Measurements from ENCODE around the gene SYT4. TPM values are rescaled to one million over a fixed set of nuclear protein-coding genes. Genes with fewer than 3 reads are reported as not detected.

Gene SYT4
- total and polyA plus RNA-seq, 2 of the 8 experiments (the other 6 are each of a cell fraction or from before 2014, with no cell fraction given): 2.4 to 10.2 TPM

DNA sequence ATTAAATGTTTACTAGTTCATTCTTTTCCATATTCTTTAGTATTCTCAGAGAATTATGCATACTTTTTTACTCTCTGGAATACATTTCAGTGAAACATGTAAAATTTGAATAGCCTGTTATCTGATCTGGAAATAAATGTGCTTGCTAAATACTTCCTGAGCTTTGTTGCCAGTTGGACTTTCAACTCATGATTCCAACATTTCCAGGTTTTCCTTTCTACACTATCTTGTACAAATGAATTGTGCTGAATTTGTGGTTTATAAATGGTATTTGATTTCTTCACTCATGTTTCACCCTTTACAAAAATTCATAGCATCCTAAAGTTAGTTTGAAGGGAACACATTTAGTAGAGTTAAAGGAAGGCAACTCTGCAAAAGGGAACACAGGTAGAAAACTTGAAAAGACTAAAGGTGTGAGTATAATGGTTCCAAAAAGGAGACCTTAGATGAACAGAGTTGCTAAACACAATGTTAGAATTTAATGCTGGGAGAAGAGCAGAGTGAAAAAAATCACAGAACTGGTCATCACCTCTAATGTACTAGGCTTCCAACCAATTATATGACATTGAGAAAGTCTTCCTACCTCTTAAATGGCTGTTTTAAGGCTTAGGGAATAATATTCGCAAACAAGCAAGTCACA is 28.6 kb downstream of the SYT4 start:
- POLR2A ChIA-PET (ENCODE audit: partially characterized antibody): no interaction called here
- Histone ChIP-seq H3K36me3 (ENCODE audit: control insufficient read depth in 2 of 4, insufficient read depth in 4 of 4, low read length in 3 of 4) (no peaks in the 10 kb centered on the region), H2AK5ac (ENCODE audit: low read depth, low read length) (no peak overlapping the region), H3K4ac (replicated peaks; ENCODE audit: insufficient read length, low read depth, low read length) (no peak overlapping the region), H3K18ac (ENCODE audit: extremely low read depth, low read length) (no peak overlapping the region), H3K56ac (replicated peaks; ENCODE audit: insufficient read length, low read depth, low read length) (no peak overlapping the region), H4K20me1 (replicated peaks in 1 of 2; ENCODE audit: control insufficient read depth in 1 of 2, insufficient read depth in 2 of 2, low read length in 2 of 2) (no peaks in the 10 kb centered on the region), H2BK120ac (replicated peaks; ENCODE audit: low read depth, low read length) (no peak overlapping the region), H4K5ac (ENCODE audit: insufficient read length, low read depth, low read length) (no peak overlapping the region), H3K27ac (ENCODE audit: low read depth, low read length) (no peak overlapping the region), H2BK12ac (ENCODE audit: low read depth, low read length) (no peak overlapping the region), H3K4me1 (replicated peaks in 1 of 4; ENCODE audit: control insufficient read depth in 3 of 4, insufficient read depth in 4 of 4, low read length in 3 of 4) (no peaks in the 10 kb centered on the region), H3K4me3 (ENCODE audit: extremely low read depth in 1 of 4, insufficient read depth in 2 of 4, low read depth in 3 of 4, low read length in 4 of 4) (no peak overlapping the region), H3K4me2 (ENCODE audit: insufficient read depth in 1 of 2, low read depth in 2 of 2, low read length in 2 of 2) (no peak overlapping the region), H3K79me2 (ENCODE audit: control insufficient read depth in 1 of 2, insufficient read depth in 2 of 2, low read length in 2 of 2) (no peaks in the 10 kb centered on the region), H3K23me2 (ENCODE audit: low read depth, low read length) (no peaks in the 10 kb centered on the region), H3K9ac (replicated peaks in 1 of 4; ENCODE audit: extremely low read depth in 1 of 4, low read depth in 3 of 4, low read length in 3 of 4) (no peak overlapping the region), H2BK20ac (ENCODE audit: low read length) (no peak overlapping the region), H3K23ac (ENCODE audit: insufficient read length) (no peak overlapping the region), H2BK5ac (ENCODE audit: low read depth, low read length) (no peak overlapping the region), H2BK15ac (ENCODE audit: low read length) (no peak overlapping the region), H3K9me3 (ENCODE audit: insufficient read depth in 2 of 2, low read depth in 1 of 2, low read length in 1 of 2) (no peaks in the 10 kb centered on the region), H4K8ac (ENCODE audit: extremely low read depth, insufficient read depth, low read length) (no peak overlapping the region), H3K27me3 (replicated peaks in 1 of 4; ENCODE audit: control insufficient read depth in 3 of 4, extremely low read depth in 1 of 4, insufficient read depth in 3 of 4, low read length in 3 of 4) (no peaks in the 10 kb centered on the region), H4K91ac (replicated peaks; ENCODE audit: insufficient read length, low read length) (no peak overlapping the region), H3K14ac (ENCODE audit: insufficient read length) (no peak overlapping the region), H2AFZ (ENCODE audit: low read length) (no peak overlapping the region), H3K79me1 (ENCODE audit: low read depth, low read length) (no peaks in the 10 kb centered on the region)
- FAIRE-seq (no peak), DNase-seq (ENCODE audit: low read depth in 1 of 2, low spot score in 2 of 2) (no peak)
- CTCF ChIA-PET (ENCODE audit: partially characterized antibody): interaction anchor here (1.5 kb wide), 1 partner anchor 22 kb away, joined by 7 read pairs; no protein-coding TSS in a partner anchor
- 95% methylated on average over 1 of the region's 1 CpG; no CpG with 5 or more reads in 1 of the 2 experiments for WGBS, 2 experiments (ENCODE audit: extremely low coverage in 1 of 2, insufficient coverage in 1 of 2, insufficient read length in 1 of 2, insufficient replicate concordance in 2 of 2, low coverage in 1 of 2, low lambda C conversion rate in 2 of 2, missing lambda C conversion rate in 1 of 2)
- TF ChIP-seq GTF2F1 (IDR thresholded peaks at IDR 0.05; ENCODE audit: borderline replicate concordance, low read depth, low read length) (no peak), SRF (IDR thresholded peaks at IDR 0.05; ENCODE audit: low read depth, low read length) (no peak), EZH2 (IDR thresholded peaks at IDR 0.05; ENCODE audit: low read depth, low read length, severe bottlenecking) (no peak), CTCF (IDR thresholded peaks at IDR 0.05; ENCODE audit: control extremely low read depth in 1 of 3, insufficient read depth in 1 of 3, low read depth in 1 of 3, low read length in 3 of 3) (no peak), USF2 (IDR thresholded peaks at IDR 0.05; ENCODE audit: low read length) (no peak), KDM4A (IDR thresholded peaks at IDR 0.05; ENCODE audit: low read depth, low read length, severe bottlenecking) (no peak), TCF12 (IDR thresholded peaks at IDR 0.05; ENCODE audit: low read depth, low read length) (no peak), NANOG (IDR thresholded peaks at IDR 0.05; ENCODE audit: insufficient read depth, low read depth, low read length, poor library complexity, severe bottlenecking) (no peak), CHD1 (IDR thresholded peaks at IDR 0.05; ENCODE audit: low read depth, low read length) (no peak), MAFK (IDR thresholded peaks at IDR 0.05; ENCODE audit: low read depth, low read length) (no peak)

Data from H1 (cell line).